Measurements from ENCODE around the gene CACNA1B. TPM values are rescaled to one million over a fixed set of nuclear protein-coding genes. Genes with fewer than 3 reads are reported as not detected.
A peak's percentile ranks its signal among the peaks of the same experiment; 100 is the strongest.

Gene CACNA1B
- total and polyA plus RNA-seq, 9 donors: 0.01 to 3.8 (median 0.16) TPM; not detected in 1

GRCh38 chr9:138077126-138077525 lies 199.5 kb downstream of the CACNA1B start:
- intact Hi-C loops (cut with DNase I): no loop called here
- no peak for DNase-seq
- no peaks in the 10 kb centered on the region for H3K36me3 ChIP-seq
- no peaks in the 10 kb centered on the region for H3K9me3 ChIP-seq
- no peak for TF ChIP-seq CTCF (IDR thresholded peaks at IDR 0.05)
- no peak for TF ChIP-seq EP300 (IDR thresholded peaks at IDR 0.05)
- TF ChIP-seq POLR2A (IDR thresholded peaks at IDR 0.05): no peak
- H3K27ac ChIP-seq: no peak overlapping the region
- no peaks in the 10 kb centered on the region for H3K4me1 ChIP-seq (ENCODE audit: insufficient read depth)
- H3K4me3 ChIP-seq: no peak overlapping the region
- no peaks in the 10 kb centered on the region for H3K27me3 ChIP-seq
- WGBS, 3 donors: 86 to 88% (median 87%) methylated on average over 8 to 9 of the region's 9 CpGs

- Histone ChIP-seq H3K27me3 (no peaks in the 10 kb centered on the region), H3K36me3 (no peaks in the 10 kb centered on the region), H3K4me1 (ENCODE audit: insufficient read depth) (no peaks in the 10 kb centered on the region), H3K9me3 (no peaks in the 10 kb centered on the region), H3K27ac (no peak overlapping the region), H3K4me3 (no peak overlapping the region)
- 81 to 88% (median 88%) methylated on average over 13 of the region's 13 CpGs for WGBS, 3 donors
- intact Hi-C loops (cut with DNase I): no loop called here
- TF ChIP-seq EP300 (IDR thresholded peaks at IDR 0.05): no peak
- no peak for DNase-seq
These were observed 200.4 kb downstream of the CACNA1B start for GRCh38 chr9:138077898-138078540.

- H3K4me3 ChIP-seq: no peak overlapping the region
- no peaks in the 10 kb centered on the region for H3K4me1 ChIP-seq (ENCODE audit: insufficient read depth)
- DNase-seq: no peak
- WGBS, 3 donors: 84 to 91% (median 86%) methylated on average over 9 of the region's 9 CpGs
- H3K27me3 ChIP-seq: no peaks in the 10 kb centered on the region
- no peaks in the 10 kb centered on the region for H3K36me3 ChIP-seq
- no peak for TF ChIP-seq POLR2A (IDR thresholded peaks at IDR 0.05)
- TF ChIP-seq EP300 (IDR thresholded peaks at IDR 0.05): no peak
- TF ChIP-seq CTCF (IDR thresholded peaks at IDR 0.05): no peak
- intact Hi-C loops (cut with DNase I): no loop called here
- no peak overlapping the region for H3K27ac ChIP-seq
- no peaks in the 10 kb centered on the region for H3K9me3 ChIP-seq
These were observed 201.3 kb downstream of the CACNA1B start for GRCh38 chr9:138078846-138079245.

GRCh38 chr9:138080979-138081378 lies 203.4 kb downstream of the CACNA1B start:
- no peaks in the 10 kb centered on the region for H3K36me3 ChIP-seq
- H3K9me3 ChIP-seq: no peaks in the 10 kb centered on the region
- H3K27ac ChIP-seq: no peak overlapping the region
- H3K27me3 ChIP-seq: no peaks in the 10 kb centered on the region
- 74 to 91% (median 80%) methylated on average over 5 of the region's 5 CpGs for WGBS, 3 donors
- H3K4me3 ChIP-seq: no peak overlapping the region
- H3K4me1 ChIP-seq (ENCODE audit: insufficient read depth): no peaks in the 10 kb centered on the region
- no peak for TF ChIP-seq CTCF (IDR thresholded peaks at IDR 0.05)
- no peak for TF ChIP-seq EP300 (IDR thresholded peaks at IDR 0.05)
- TF ChIP-seq POLR2A (IDR thresholded peaks at IDR 0.05): no peak
- intact Hi-C loops (cut with DNase I): no loop called here
- no peak for DNase-seq

GRCh38 chr9:138082918-138083636 lies 205.5 kb downstream of the CACNA1B start:
- intact Hi-C loops (cut with DNase I): no loop called here
- no peaks in the 10 kb centered on the region for H3K27me3 ChIP-seq
- H3K36me3 ChIP-seq: no peaks in the 10 kb centered on the region
- H3K4me1 ChIP-seq (ENCODE audit: insufficient read depth): no peaks in the 10 kb centered on the region
- no peak for TF ChIP-seq CTCF (IDR thresholded peaks at IDR 0.05)
- peak in 2 of 5 donors; percentile 1 to 11 for DNase-seq
- H3K27ac ChIP-seq: no peak overlapping the region
- H3K4me3 ChIP-seq: no peak overlapping the region
- no peaks in the 10 kb centered on the region for H3K9me3 ChIP-seq
- WGBS, 3 donors: 66 to 69% methylated on average over 9 of the region's 9 CpGs; no CpG with 5 or more reads in 1 of the 3 donors
